HCT116 (cell line): ENCODE measurements around the gene UTP14A. TPM values are rescaled to one million over a fixed set of nuclear protein-coding genes. Genes with fewer than 3 reads are reported as not detected.

Source experiments
- ATAC-seq: fragments of 200-7000 bp; cut with Tn5 transposase; 2 replicates; pipeline ENCODE4 v1.9.1; 2020; ENCODE audit warnings: mild to moderate bottlenecking, moderate library complexity
- BruUV-seq: library from RNA; stranded (reverse); fragments of 400-500 nt; replicated peaks from 2 replicates; lab custom pipeline; 2021; lab: Mats Ljungman, UMichigan
- CTCF ChIA-PET: fragments of 300-600 bp; sonication (Branson Sonifier 250); formaldehyde crosslinking; loops from one replicate; lab custom pipeline; 2021; ENCODE audit warnings: antibody characterized with exemption; lab: Charles Lee
- POLR2A ChIA-PET: fragments of 300-600, 350-600 bp; sonication (Branson Sonifier 250); formaldehyde crosslinking; loops from one replicate; lab custom pipeline; 2021; ENCODE audit warnings: antibody characterized with exemption; lab: Charles Lee
- RAD21 ChIA-PET, 2 experiments: fragments of 300-600 bp; sonication (Branson Sonifier 250); formaldehyde crosslinking; loops; one replicate each; lab custom pipeline; 2023; ENCODE audit warnings: low total read pairs in 2 of 2; ENCODE audit not compliant: uncharacterized antibody in 2 of 2, unreplicated experiment in 2 of 2, low non-redundant PET in 1 of 2; lab: Charles Lee
- DNase-seq: peaks from one replicate; pipeline ENCODE4 v3.0.0-alpha.2; 2010; ENCODE audit warnings: low read depth, low spot score
- H2AFZ ChIP-seq: fragments of 200-600 bp; shearing (Covaris generic), sonication (generic); 2 replicates; pipeline ENCODE4 v1.6.1; 2017; ENCODE audit warnings: low read depth, mixed run types, mixed read lengths, antibody characterized with exemption, low read length; ENCODE audit not compliant: poor library complexity, severe bottlenecking
- H3K27ac ChIP-seq: 2 replicates; pipeline ENCODE4 v1.5.1; 2012; ENCODE audit warnings: low read depth, low read length
- H3K27me3 ChIP-seq: fragments of 200-600 bp; sonication (generic); 2 replicates; pipeline ENCODE4 v1.6.1; 2016; ENCODE audit warnings: mixed run types, low read length, mixed read lengths; ENCODE audit not compliant: insufficient read depth
- H3K36me3 ChIP-seq, 2 experiments: fragments of 200-500 bp in 1 of 2; fragments of 200-600 bp in 1 of 2; sonication (Bioruptor generic) in 1 of 2; sonication (generic) in 1 of 2; 2 replicates each; pipeline versions ENCODE4 v1.5.1 to v1.6.1; 2014 to 2016; ENCODE audit warnings: low read length in 2 of 2, inconsistent platforms in 1 of 2, mixed read lengths in 1 of 2, mixed run types in 1 of 2; ENCODE audit not compliant: insufficient read depth in 2 of 2, control insufficient read depth in 1 of 2
- H3K4me1 ChIP-seq, 2 experiments: fragments of 200-600 bp in 1 of 2; sonication (generic) in 1 of 2; 2 replicates each; pipeline versions ENCODE4 v1.5.1 to v1.6.1; 2012 to 2017; ENCODE audit warnings: low read length in 2 of 2, inconsistent platforms in 1 of 2, mild to moderate bottlenecking in 1 of 2, mixed read lengths in 1 of 2, mixed run types in 1 of 2, moderate library complexity in 1 of 2; ENCODE audit not compliant: insufficient read depth in 2 of 2, control insufficient read depth in 1 of 2
- H3K4me2 ChIP-seq: fragments of 200-600 bp; sonication (generic); 2 replicates; pipeline ENCODE4 v1.6.1; 2017; ENCODE audit warnings: mixed run types, low read length, mixed read lengths
- H3K4me3 ChIP-seq, 2 experiments: fragments of 200-600 bp in 1 of 2; sonication (generic) in 1 of 2; replicated peaks in 1 of 2; 2 replicates each; pipeline ENCODE4 v1.5.1; 2011 to 2016; ENCODE audit warnings: low read length in 2 of 2, control low read depth in 1 of 2, low read depth in 1 of 2, mild to moderate bottlenecking in 1 of 2, mixed read lengths in 1 of 2, mixed run types in 1 of 2
- H3K79me2 ChIP-seq: fragments of 200-600 bp; sonication (generic); 2 replicates; pipeline ENCODE4 v1.6.1; 2017; ENCODE audit warnings: mild to moderate bottlenecking, mixed run types, low read length, moderate library complexity, mixed read lengths; ENCODE audit not compliant: insufficient read depth
- H3K9ac ChIP-seq: fragments of 200-600 bp; sonication (generic); 2 replicates; pipeline ENCODE4 v1.6.1; 2016; ENCODE audit warnings: low read length, mixed read lengths
- H3K9me2 ChIP-seq: fragments of 200-600 bp; sonication (generic), shearing (Covaris generic); 2 replicates; pipeline ENCODE4 v1.6.1; 2017; ENCODE audit warnings: mixed run types, mild to moderate bottlenecking, moderate library complexity; ENCODE audit not compliant: insufficient read depth
- H3K9me3 ChIP-seq, 2 experiments: fragments of 200-500 bp in 1 of 2; fragments of 200-600 bp in 1 of 2; sonication (Bioruptor generic) in 1 of 2; sonication (generic) in 1 of 2; 2 replicates each; pipeline ENCODE4 v1.6.1; 2014 to 2017; ENCODE audit warnings: low read length in 2 of 2, mixed read lengths in 2 of 2, inconsistent platforms in 1 of 2, low read depth in 1 of 2, mild to moderate bottlenecking in 1 of 2, mixed run types in 1 of 2, moderate library complexity in 1 of 2; ENCODE audit not compliant: control insufficient read depth in 1 of 2, insufficient read depth in 1 of 2
- H4K20me1 ChIP-seq: fragments of 200-600 bp; sonication (generic), shearing (Covaris generic); 2 replicates; pipeline ENCODE4 v1.6.1; 2017; ENCODE audit warnings: mixed run types, mild to moderate bottlenecking, moderate library complexity; ENCODE audit not compliant: insufficient read depth
- ATF3 ChIP-seq: IDR thresholded peaks from 2 replicates; pipeline ENCODE4 v1.6.1; 2012
- CBX3 ChIP-seq: IDR thresholded peaks from 2 replicates; pipeline ENCODE4 v1.6.1; 2012; ENCODE audit warnings: low read depth
- CEBPB ChIP-seq: IDR thresholded peaks from 2 replicates; pipeline ENCODE4 v1.6.1; 2012; ENCODE audit warnings: low read depth
- EGR1 ChIP-seq: IDR thresholded peaks from 2 replicates; pipeline ENCODE4 v1.6.1; 2012; ENCODE audit warnings: low read depth
- ELF1 ChIP-seq: IDR thresholded peaks from 2 replicates; pipeline ENCODE4 v1.6.1; 2012; ENCODE audit warnings: low read depth, borderline replicate concordance
- EZH2 ChIP-seq: fragments of 200-600 bp; sonication (generic); IDR thresholded peaks from 2 replicates; pipeline ENCODE4 v1.6.1; 2017; ENCODE audit warnings: antibody characterized with exemption, mixed run types
- EZH2phosphoT487 ChIP-seq: fragments of 200-600 bp; IDR thresholded peaks from 2 replicates; pipeline ENCODE4 v1.6.1; 2018; ENCODE audit warnings: antibody characterized with exemption, borderline replicate concordance
- JUND ChIP-seq: IDR thresholded peaks from 2 replicates; pipeline ENCODE4 v1.6.1; 2012
- MAX ChIP-seq: IDR thresholded peaks from 2 replicates; pipeline ENCODE4 v1.6.1; 2012
- POLR2A ChIP-seq: IDR thresholded peaks from 2 replicates; pipeline ENCODE4 v1.7.0; 2011; ENCODE audit warnings: borderline replicate concordance; ENCODE audit not compliant: insufficient read depth, insufficient read length; ENCODE audit errors: extremely low read depth
- POLR2AphosphoS5 ChIP-seq: IDR thresholded peaks from 2 replicates; pipeline ENCODE4 v1.6.1; 2011; ENCODE audit warnings: mild to moderate bottlenecking, low read depth, low read length, moderate library complexity
- RAD21 ChIP-seq: IDR thresholded peaks from 2 replicates; pipeline ENCODE4 v1.6.1; 2012; ENCODE audit warnings: low read depth, mild to moderate bottlenecking
- SIN3A ChIP-seq: IDR thresholded peaks from 2 replicates; pipeline ENCODE4 v1.6.1; 2012; ENCODE audit warnings: low read depth
- SRF ChIP-seq: IDR thresholded peaks from 2 replicates; pipeline ENCODE4 v1.6.1; 2012; ENCODE audit warnings: low read depth
- TCF7L2 ChIP-seq: IDR thresholded peaks from 2 replicates; pipeline ENCODE4 v1.7.0; 2011; ENCODE audit warnings: borderline replicate concordance, inconsistent platforms; ENCODE audit not compliant: insufficient read depth, insufficient read length; ENCODE audit errors: extremely low read depth
- YY1 ChIP-seq: IDR thresholded peaks from 2 replicates; pipeline ENCODE4 v1.6.1; 2011; ENCODE audit warnings: low read length, low read depth, moderate library complexity, mild to moderate bottlenecking; ENCODE audit not compliant: insufficient replicate concordance; ENCODE audit errors: extremely low read depth
- ZFX ChIP-seq: fragments of 450-650 bp; IDR thresholded peaks from 2 replicates; pipeline ENCODE4 v1.6.1; 2017
- ZNF274 ChIP-seq: fragments of 200-500 bp; sonication (Bioruptor generic); IDR thresholded peaks from 2 replicates; pipeline ENCODE4 v1.6.1; 2014; ENCODE audit warnings: mild to moderate bottlenecking, low read depth, low read length, inconsistent platforms
- intact Hi-C: fragments of 100-400 bp; cut with micrococcal nuclease; formaldehyde crosslinking; loops from 2 replicates; pipeline ENCODE4 v1.10.0; 2022
- total RNA-seq: library from RNA; stranded (reverse); gene quantifications from one replicate; pipeline ENCODE4 v1.2.1, GENCODE V29; 2021; ENCODE audit not compliant: unreplicated experiment

Gene UTP14A
- total RNA-seq, 1 experiment from 2014 or later, result 28.3 TPM

DNA sequence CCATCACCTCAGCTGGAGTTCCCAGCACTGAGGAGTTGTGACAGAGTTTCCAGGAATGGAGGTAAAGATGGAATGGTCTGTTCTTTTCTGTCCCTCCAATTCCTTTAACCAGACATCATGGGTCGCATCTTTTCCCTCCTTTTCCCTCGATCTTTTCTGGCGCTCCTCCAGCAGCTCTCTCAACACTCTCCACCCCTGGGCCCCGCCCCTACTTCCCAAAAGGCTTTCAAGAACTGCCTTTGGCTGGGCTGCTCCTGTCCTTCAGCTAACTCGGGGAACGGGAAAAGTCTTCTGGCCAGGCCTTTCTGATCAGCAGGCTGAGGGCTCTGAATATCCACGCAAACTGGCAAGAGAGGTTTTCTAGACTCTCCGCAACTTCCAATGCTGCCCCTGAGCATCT, 34.0 kb downstream of the UTP14A start (continued):
- TF ChIP-seq TCF7L2 (no peak), POLR2A (no peak), ZNF274 (no peak), ZFX (no peak), SIN3A (no peak), CBX3 (no peak), MAX (no peak), ATF3 (no peak)

DNA sequence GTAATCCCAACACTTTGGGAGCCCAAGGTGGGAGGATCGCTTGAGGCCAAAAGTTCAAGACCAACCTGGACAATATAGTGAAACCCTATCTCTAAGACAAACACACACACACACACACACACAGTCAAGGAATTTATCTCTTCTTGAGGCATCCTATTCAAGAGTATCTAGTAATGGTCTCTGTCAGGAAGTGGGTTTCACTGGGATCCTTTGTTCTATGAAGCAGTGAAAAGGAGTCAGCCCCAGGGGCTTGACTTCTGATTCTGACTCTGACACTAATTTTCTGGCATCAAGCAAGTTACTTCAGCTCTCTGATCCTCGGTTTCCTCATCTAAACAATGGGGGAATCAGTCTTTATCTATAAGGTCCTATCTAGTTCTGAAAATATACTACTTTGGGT, 34.8 kb downstream of the UTP14A start:
- ATAC-seq (no peak), DNase-seq (no peak)
- no peak overlapping the region for H3K4me3 ChIP-seq
- no peak overlapping the region for H2AFZ ChIP-seq
- H3K9me3 ChIP-seq, result no peaks in the 10 kb centered on the region
- H3K79me2 ChIP-seq, result no peaks in the 10 kb centered on the region
- ChIA-PET RAD21 (no interaction called here), CTCF (no interaction called here)
- no peak overlapping the region for H3K4me2 ChIP-seq
- H3K4me1 ChIP-seq, result no peaks in the 10 kb centered on the region
- BruUV-seq, result no TSS peak
- intact Hi-C loops, result no loop called here
- TF ChIP-seq TCF7L2 (no peak), RAD21 (no peak), SRF (no peak), JUND (no peak), EGR1 (no peak), ELF1 (no peak), YY1 (no peak), EZH2 (no peak), ZFX (no peak), CEBPB (no peak), POLR2AphosphoS5 (no peak), EZH2phosphoT487 (no peak), ZNF274 (no peak), POLR2A (no peak), CBX3 (no peak)
- TF ChIP-seq, all 23 proteins: peak for 0
- H3K36me3 ChIP-seq, result no peaks in the 10 kb centered on the region
- H3K9ac ChIP-seq, result no peak overlapping the region
- no peak overlapping the region for H3K27ac ChIP-seq
- no peaks in the 10 kb centered on the region for H4K20me1 ChIP-seq
- no peaks in the 10 kb centered on the region for H3K9me2 ChIP-seq
- POLR2A ChIA-PET, result no interaction called here
- no peaks in the 10 kb centered on the region for H3K27me3 ChIP-seq
